ENCODE measurements around the gene GET3.
"Not testable (repeated sequence)": the region's sequence is repeated elsewhere in the genome, so short reads cannot be mapped to it uniquely, and the experiment has no call there.

Gene GET3

DNA sequence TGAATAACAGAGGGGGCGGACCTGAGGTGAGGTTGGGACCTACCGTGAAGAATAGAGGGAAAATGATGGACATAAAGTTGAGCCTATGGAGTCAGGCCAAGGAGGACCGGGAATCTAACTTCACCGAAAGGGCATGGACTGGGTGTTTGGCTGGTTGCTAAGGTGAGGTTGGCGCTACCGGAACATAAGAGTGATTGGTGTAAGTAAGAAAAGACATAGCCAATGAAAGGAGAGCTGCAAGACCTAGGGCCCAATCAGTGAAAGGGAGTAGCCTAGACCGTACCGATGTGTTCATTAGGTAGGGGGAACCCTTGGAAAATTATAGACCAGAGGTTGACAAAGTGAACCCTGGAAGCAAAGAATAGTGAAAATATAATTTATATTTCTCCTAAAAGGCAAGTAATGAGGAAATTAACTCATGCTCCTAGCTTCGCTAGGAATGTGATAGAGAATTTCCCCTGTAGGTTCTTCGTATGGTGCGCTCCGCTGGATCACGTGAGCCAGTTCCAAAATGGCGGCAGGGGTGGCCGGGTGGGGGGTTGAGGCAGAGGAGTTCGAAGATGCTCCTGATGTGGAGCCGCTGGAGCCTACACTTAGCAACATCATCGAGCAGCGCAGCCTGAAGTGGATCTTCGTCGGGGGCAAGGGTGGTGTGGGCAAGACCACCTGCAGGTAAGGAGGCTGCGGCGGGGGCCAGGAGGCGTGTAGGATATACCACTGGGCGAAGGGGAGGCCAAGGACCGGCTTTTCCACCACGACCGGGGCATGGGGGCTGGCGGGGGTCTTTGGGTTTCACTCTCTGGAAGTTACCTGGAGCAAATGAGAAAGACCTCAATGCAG lies at the start of gene GET3:
TSS of gene GET3 (plus strand) at position 503 of the 840 bp plus-strand sequence. CDS start at position 512, 9 bp downstream.
- peak; percentile 99 for DNase-seq

DNA sequence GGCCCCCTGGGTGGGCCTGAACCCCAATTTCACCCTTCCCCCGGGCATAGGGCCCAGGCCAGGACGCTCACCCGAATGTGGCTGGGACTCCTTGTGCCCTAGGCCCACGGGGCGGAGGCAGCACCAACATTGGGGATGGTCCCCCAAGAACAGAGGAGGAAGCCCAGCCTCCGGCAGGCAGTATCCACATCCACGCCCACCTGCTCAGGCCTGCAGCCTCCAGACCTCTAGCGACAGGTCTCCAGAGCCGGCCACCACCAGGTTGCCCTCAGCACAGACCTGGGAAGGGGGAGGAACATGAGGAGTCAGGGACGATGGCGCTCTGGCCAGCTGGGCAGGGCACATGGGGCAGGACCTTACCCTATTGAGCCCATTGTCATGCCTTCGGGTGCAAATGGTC lies 48.3 kb upstream of the GET3 start:
- DNase-seq: no peak

DNA sequence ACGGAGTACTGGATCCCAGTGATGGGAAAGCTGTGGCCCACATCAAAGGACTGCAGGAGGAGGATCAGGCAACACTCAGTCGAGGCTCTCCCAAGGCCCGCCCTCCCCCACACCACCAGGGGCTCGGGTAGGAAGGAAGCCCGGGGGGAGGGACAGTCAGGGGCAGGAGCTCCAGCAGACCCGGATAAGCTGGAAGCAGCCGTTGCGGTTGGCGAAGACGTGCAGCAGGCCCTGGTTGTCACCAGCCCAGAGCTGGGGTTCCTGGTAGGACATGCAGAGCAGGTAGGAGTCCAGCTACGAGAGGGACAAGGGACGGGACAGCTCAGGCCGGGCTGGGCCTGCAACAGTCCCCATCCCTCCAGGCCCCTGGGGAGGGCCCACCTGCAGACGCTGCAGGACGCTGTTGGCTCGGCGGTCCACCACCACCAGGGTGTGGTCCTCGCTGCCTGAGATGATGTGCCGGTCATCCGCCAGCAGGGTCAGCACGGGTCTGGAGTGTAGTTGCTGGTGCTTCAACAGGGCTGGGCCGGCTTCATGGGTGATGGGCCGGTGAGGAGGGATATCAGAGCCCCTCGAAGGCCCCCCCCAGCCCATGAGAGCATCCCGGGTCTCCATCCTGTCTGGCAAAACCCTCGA lies 47.6 kb upstream of the GET3 start:
- DNase-seq: no peak

DNA sequence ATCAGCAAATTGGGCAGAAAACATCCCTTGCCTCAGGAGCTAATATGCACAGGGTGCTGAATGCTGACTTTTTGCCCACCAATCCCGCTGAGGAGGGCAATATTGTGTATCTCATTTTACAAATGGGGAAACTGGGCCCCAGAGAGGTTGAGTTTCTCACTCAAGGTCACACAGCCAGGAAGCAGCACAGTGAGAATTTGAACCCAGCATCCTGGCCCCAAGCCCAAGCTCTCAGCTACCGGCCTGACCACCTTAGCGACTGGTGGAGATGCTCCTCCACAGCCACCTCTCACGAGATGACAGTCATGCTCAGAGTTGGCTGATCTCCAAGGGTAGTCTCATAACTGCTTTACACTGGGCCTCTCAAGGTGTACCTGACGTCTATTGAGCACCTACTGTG lies 44.3 kb upstream of the GET3 start:
- no peak for DNase-seq

DNA sequence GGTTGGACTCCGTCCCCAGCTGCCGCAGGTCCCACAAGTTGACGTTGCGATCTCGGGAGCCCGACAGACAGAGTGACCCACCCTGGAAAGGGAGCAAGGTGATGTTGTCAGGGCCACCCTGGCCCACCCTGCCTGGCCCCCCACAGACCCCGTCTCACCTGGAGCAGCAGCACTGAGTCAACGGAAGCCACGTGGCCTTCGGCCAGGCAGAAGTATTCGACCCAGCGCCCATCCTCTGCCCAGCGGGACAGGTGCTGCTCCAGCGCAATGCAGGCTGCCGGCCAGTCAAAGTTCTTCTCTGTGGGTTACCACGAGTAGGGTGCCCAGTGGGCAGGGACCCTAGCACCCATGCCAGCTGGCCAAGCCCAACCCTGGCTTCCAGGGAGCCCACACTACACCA lies 42.7 kb upstream of the GET3 start:
- no peak for DNase-seq

DNA sequence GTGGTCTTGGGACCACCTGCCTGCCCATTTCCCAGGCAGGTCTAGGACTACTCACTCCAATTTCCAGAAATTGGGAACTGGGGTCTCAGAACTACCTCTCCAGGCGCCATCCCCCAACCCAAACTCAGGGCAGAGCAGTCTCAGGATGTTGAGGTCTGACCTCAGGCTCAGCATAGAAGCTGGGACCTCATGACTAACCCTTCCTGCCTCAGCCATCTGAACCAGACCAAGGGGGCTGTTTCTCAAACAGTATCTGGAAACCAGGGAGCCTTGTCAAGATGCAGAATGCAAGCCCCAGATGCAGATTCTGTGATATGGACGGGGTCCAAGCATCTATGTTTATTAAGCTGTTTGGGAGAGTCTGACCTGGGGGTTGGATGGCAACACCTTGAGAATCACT lies 42.2 kb upstream of the GET3 start:
- no peak for DNase-seq

DNA sequence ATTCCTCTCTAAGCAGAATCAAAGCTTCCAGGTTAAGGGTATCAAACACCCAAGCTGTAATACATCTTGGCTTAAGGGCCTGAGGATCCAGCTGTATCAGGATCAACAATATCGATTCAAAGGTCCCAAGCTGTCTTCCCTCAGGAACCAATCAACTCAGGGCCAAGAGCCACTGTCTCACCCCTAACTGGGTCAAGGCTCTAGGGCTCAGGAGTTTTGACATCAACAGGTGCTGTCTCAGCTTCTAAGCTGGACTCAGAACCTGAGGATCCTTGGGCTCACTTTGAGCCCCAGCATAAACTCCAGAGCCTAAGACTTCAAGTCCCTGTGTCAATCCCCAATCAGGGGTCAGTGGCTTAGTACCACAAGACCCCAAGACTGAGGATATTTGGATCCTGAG lies 41.8 kb upstream of the GET3 start:
- no peak for DNase-seq

DNA sequence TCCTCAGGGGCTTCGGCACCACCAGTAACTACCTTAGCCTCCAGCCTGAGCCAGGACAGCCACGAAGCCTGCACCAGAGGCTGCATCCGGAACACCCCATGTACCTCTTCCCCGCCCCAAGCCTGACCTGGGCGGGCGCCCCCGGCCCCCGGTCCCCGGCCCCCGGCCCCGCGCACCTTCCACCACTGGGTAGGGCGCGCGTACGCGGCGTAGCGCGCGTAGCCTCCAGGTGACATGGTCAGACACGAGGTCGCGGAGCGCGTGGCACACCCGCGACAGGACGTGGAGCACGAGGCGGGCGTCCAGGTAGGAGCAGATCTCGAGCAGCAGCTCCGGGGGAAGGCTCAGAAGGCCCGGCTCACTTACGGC lies 41.3 kb upstream of the GET3 start:
- DNase-seq: no peak

DNA sequence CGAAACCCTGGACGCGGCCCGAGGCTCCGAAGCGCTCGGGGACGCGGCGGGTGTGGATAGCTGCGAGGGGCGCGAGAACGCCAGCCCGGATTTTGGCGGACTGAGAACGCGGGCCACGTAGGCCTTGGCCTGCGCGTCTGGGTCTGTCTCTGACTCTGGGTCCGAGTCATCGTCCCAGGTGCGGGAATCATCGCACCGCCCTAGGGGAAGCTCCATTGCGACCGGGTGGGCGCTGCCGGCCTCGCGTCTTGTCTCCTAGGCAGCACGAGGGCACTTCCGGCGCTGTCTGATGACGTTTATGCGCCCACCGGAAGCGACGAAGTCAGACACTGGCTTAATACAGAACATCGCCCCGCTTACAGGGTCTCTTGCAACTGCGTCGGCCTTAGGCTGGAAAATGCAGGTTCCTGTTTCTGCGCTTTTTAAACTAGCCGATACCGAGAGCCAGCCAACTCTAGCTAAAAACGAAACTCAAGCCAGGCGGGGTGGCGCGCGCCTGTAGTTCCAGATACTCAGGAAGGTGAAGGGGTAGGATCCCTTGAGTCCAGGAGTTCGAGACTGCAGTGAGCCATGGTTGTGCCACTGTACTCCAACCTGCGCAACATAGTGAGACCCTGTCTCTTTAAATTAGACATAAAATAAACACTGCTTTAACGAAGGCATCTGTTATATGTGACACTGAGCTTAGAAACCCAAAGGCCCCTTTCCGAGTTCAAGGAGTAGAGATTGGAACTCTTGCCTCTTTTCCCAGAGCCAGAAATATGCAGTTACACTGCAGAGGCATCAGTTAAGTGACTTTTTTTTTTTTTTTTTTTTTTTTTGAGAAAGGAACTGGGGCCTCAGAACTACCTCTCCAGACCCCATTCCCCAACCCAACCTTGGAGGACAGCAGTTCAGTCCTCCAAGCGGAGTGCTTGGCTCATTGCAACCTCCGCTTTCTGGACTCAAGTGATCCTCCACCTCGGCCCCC lies 40.6 kb upstream of the GET3 start, which contains the start of gene FBXW9:
TSS of gene FBXW9 (minus strand) at position 266 of the 970 bp plus-strand sequence. CDS start at position 216, 50 bp downstream.
- peak; percentile 45 for DNase-seq

DNA sequence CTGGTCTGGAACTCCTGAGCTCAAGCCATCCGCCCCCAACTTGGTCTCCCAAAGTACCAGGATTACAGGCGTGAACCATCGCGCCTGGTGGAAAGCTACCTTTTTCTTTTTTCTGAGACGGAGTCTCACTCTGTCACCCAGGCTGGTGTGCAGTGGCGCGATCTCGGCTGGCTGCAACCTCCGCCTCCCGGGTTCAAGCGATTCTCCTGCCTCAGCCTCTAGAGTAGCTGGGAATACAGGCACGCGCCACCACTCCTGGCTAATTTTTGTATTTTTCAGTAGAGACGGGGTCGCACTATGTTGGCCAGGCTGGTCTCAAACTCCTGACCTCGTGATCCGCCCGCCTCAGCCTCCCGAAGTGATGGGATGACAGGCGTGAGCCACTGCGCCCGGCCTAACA lies 39.9 kb upstream of the GET3 start:
- not testable (repeated sequence) for DNase-seq

DNA sequence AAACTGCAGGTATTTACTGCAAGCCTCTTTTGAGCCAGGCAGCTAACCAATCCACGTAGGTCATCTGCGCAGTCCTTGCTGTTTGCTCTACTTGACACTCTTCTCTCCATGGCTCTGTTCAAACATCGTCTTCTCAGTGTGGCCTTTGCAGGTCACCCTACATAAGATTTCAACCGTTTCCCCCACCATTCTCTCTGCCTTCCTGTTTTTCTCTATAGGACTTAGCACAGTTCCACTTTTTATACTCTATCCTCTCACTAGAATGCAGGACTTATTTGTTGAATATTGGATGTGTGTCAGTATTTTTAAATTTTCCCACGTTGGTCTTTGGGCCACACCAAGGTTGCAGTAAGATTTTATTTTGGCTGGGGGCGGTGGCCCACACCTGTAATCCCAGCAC lies 39.2 kb upstream of the GET3 start:
- no peak for DNase-seq

DNA sequence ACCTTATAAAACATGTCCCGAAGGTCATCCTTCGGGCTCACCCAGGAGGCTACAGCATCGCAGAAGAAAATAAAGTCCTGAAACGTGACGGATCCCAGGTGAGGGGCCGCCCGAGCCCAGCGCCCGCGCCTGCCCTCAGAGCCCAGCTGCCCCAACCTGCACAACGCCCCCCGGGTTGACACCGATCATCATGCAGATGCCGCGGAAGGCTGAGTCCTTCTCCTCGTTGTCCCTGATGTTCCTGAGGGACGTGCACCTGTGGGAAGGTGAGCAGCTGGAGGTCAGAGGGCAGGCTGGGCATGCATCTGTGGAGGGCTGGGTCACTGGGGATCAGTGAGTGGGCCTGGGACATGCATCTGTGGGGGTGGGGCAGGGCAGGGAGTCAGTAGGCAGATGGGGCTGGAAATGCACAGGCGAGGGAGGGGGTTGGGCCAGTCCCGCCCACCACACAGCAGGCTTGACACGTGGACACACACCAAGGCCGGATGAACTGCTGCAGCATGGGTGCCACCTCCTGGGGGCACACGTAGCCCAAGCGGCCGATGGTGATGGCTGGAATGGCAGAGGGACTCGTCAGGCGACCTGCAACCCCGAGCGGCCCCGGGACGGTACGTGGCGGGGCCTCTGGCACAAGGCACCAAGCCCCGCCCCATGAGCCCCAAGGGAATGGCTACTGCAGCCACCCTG lies 35.6 kb upstream of the GET3 start:
- no peak for DNase-seq

DNA sequence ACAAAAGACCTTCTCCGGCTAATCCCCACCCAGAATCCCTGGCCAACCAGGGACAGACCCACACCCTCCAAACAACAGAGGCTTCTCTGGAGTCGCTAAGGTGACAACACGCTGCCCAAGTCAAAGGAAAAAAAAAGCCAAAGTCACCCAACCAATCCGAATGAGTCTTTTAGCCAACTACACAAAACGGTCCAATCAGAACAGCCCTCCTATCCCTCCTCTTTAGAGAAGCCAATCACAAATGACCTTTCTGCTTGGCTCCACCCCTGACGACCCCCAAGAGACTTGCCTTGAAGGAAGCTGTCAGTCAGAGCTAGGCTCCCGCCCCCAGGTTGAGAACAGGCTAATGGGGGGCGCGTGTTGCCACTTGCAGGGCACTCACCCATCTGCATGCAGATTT lies 34.3 kb upstream of the GET3 start:
- DNase-seq: no peak

DNA sequence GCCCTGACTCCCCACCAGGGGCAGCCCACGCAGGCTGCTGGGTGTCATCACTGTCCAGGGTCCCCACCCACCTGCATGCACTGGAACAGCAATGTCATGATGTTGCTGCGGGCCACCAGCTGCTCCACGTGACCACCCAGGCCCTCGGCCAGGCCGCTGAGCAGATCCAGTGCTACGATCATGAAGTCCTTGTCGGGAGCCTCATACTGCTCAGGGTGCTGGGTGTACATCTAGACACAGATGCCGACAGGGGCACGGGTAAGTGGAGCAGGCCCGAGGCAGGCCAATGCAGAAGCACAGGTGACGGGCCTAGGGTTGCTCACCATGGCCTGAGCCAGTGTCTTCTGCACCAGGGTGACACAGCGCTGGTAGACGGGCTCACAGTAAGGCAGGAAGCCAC lies 32.1 kb upstream of the GET3 start:
- DNase-seq: no peak

DNA sequence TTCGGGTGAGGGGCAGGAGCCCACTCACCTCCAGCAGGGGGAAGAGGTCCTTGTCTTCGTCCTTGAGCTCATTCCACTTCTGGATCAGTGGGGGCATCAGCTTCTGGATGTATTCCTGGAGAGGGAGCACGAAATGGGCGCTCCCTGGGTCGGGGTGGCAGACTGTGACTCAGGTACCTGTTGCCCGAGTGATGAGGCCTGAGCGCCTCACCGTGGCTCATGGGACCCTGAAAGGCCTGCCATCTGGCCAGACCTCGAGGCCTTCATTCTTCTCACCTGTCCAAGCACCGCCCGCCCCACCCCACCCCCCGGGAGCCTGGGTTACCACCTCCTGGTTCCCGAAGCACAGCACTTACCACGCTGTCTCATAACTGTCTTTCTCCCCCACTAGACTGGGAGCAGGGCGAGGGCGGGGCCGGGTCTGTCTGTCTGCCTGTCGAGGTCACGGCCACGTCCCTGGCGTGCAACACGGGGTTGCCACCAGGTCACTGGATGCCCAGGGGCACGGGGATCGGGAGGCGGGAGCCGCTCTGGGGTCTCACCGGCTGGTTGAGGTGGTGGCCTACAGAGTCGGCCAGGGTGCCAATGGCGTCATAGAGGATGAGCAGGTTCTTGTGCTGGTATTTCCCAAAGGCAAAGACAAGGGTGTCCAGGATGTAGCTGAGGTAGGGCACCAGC lies 31.5 kb upstream of the GET3 start:
- DNase-seq: no peak

DNA sequence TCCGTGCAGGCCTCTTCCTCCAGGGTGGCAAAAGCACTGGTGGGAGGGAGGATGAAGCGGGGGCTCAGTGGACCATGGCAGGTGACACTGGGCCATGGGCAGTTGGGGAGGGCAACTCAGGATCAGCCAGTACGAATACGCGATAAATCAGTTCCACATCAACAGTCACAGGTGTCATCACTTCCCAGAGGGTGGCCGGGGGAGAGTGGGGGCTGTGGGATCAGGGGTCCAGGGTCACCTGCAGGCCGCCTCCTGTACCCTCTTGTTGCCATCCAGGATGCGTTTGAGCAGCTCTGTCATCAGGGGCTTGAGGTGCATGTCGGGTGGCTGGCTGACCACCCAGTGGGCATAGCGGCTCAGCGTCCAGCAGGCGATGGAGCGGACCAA lies 31.0 kb upstream of the GET3 start:
- DNase-seq: no peak

DNA sequence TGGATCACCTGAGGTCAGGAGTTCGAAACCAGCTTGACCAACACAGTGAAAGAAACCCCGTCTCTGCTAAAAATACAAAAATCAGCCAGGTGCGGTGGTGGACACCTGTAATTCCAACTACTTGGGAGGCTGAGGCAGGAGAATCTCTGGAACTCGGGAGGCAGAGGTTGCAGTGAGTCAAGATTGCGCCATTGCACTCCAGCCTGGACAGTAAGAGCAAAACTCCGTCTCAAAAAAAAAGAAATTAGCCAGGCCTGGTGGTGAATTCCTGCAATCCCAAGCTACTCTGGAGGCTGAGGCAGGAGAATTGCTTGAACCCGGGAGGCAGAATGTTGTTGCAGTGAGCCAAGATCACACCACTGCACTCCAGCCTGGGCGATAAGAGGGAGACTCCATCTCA lies 28.7 kb upstream of the GET3 start:
- DNase-seq: no peak

DNA sequence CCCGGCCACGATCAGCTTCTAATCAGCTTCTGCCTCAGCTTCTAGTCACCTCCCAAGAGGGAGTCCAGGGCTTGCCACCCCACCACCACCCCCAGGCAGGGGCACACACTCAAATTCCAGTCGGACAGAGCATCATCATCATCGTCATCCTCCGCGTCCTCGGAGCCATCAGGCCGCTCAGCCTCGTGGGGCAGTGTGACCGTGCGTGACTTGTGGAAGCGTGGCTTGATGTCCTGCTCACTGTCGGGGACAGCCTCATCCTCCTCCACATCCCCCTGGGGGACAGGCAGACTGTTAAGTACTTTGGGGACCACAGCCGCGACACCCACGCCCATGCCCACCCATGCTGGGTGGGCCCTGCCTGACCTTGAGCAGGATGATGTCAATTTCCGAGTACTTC lies 26.1 kb upstream of the GET3 start:
- no peak for DNase-seq

DNA sequence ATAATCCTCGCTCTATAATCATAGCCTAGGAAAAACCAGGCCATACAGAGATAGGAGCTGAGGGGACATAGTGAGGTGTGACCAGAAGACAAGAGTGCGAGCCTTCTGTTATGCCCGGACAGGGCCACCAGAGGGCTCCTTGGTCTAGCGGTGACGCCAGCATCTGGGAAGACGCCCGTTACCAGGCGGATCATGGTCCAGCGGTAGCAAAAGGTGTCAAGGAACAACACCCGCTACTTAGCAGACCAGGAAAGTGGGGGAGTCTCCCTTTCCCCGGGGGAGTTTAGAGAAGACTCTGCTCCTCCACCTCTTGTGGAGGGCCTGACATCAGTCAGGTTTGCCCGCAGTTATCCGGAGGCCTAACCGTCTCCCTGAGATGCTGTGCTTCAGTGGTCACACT lies 25.2 kb upstream of the GET3 start:
- not testable (repeated sequence) for DNase-seq

DNA sequence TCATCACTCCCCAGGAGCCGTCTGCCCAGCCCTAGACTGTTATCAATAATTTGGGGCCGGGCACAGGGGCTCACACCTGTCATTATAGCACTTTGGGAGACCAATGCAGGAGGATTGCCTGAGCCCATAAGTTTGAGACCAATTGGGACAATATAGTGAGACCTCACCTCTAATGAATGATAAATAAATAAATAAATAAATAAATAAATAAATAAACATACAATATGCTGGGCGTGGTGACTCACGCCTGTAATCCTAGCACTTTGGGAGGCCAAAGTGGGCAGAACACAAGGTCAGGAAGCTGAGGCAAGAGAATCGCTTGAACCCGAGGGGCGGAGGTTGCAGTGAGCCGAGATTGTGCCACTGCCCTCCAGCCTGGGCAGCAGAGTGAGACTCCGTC lies 24.0 kb upstream of the GET3 start:
- DNase-seq: not testable (repeated sequence)

DNA sequence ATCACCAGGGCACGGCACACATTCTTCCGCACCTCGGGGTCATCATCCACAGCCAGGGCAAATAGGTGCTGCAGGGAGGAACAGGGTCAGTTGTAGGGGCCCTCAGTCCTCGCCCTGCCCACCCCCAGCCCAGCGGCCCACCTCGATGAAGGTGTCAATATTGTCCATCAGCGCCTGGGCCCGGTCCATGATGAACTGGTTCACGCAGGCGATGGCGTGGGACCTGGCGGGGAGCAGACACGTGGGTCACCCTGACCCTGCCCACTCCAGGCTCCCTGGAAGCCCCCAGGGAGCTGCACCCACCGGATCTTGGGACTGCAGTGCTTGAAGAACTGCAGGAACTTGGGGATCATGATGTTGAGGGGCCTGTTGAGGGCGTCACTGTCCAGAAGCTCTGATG lies 22.2 kb upstream of the GET3 start:
- no peak for DNase-seq

DNA sequence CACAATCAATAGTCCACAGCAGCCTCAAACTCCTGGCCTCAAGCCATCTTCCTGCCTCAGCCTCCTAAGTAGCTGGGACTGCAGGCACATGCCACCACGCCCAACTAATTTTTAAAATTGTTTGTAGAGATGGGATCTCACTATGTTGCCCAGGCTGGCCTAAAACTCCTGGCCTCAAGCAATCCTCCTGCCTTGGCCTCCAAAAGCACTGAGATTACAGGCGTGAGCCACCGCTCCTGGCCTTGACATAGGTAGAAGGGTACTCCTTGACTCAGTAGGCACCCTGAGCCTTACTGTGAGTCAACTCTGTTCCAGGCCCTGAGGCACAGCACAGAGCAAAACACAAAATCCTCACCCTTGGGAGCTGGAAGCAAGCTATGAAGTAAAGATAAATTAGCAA lies 21.4 kb upstream of the GET3 start:
- DNase-seq: no peak
